Tibial nerve (tissue), 4 donors: ENCODE measurements around the gene DCTD.

Source experiments
- CTCF ChIP-seq, 5 experiments: fragments of 200-600 bp in 3 of 5; fragments of 450-650 bp in 2 of 5; sonication (generic) in 3 of 5; IDR thresholded peaks; one replicate each; pipeline ENCODE4 v1.5.1; 2016 to 2019; ENCODE audit warnings: antibody characterized with exemption in 5 of 5, mild to moderate bottlenecking in 3 of 5, moderate library complexity in 2 of 5
- EP300 ChIP-seq, 2 donors: sonication (generic); formaldehyde crosslinking; IDR thresholded peaks; one replicate each; pipeline ENCODE4 v1.6.1; 2017; ENCODE audit warnings: antibody characterized with exemption in 2 of 2, mild to moderate bottlenecking in 1 of 2
- POLR2A ChIP-seq, 2 donors: fragments of 450-650 bp; IDR thresholded peaks; one replicate each; pipeline ENCODE4 v1.6.1; 2017; ENCODE audit warnings: antibody characterized with exemption in 2 of 2, mild to moderate bottlenecking in 2 of 2, moderate library complexity in 2 of 2

GRCh38 chr4:182896421-182896820, 20.8 kb downstream of the DCTD start:
- TF ChIP-seq CTCF (IDR thresholded peaks at IDR 0.05) (no peak), POLR2A (IDR thresholded peaks at IDR 0.05) (no peak), EP300 (IDR thresholded peaks at IDR 0.05) (no peak)
